Peyer's patch (tissue), 4 donors: Measurements from ENCODE around the gene CHST15.

Experiments used
- POLR2A ChIP-seq, 2 donors: fragments of 450-650 bp; IDR thresholded peaks; one replicate each; pipeline ENCODE4 v1.5.1; 2017; ENCODE audit warnings: antibody characterized with exemption in 2 of 2, mild to moderate bottlenecking in 2 of 2, moderate library complexity in 2 of 2
- TF ChIP-seq, protein P1 (sequence below), 6 experiments: fragments of 450-650 bp in 4 of 6; fragments of 200-600 bp in 2 of 6; sonication (generic) in 1 of 6; IDR thresholded peaks; one replicate each; pipeline ENCODE4 v1.5.1; 2017 to 2019; ENCODE audit warnings: antibody characterized with exemption in 6 of 6, mild to moderate bottlenecking in 3 of 6, moderate library complexity in 1 of 6

DNA sequence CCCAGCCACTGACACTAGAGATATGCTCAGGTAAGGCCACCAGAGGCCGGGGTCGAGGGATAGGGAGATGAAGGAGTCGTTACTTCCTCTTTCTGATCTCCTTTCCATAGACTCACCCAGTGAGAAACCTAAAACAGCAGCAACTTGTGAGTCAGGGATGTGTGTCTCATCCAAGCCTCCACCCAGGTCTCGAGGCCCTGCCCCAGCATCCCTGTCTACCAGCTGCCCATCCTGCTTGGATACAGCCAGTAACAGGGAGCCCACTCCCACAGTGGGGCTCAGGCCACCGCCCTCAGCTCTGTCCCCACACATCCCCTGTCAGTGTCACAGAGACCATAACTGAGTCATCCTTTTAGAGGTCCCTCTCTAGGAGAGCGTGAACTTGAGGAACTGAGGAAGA lies 49.6 kb upstream of the CHST15 start:
- TF ChIP-seq, protein P1, sequence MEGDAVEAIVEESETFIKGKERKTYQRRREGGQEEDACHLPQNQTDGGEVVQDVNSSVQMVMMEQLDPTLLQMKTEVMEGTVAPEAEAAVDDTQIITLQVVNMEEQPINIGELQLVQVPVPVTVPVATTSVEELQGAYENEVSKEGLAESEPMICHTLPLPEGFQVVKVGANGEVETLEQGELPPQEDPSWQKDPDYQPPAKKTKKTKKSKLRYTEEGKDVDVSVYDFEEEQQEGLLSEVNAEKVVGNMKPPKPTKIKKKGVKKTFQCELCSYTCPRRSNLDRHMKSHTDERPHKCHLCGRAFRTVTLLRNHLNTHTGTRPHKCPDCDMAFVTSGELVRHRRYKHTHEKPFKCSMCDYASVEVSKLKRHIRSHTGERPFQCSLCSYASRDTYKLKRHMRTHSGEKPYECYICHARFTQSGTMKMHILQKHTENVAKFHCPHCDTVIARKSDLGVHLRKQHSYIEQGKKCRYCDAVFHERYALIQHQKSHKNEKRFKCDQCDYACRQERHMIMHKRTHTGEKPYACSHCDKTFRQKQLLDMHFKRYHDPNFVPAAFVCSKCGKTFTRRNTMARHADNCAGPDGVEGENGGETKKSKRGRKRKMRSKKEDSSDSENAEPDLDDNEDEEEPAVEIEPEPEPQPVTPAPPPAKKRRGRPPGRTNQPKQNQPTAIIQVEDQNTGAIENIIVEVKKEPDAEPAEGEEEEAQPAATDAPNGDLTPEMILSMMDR (IDR thresholded peaks at IDR 0.05) = no peak
- TF ChIP-seq POLR2A (IDR thresholded peaks at IDR 0.05) = no peak
